Naive B cell (primary cell): ENCODE data around the gene LRRFIP1. TPM values are rescaled to one million over a fixed set of nuclear protein-coding genes. Genes with fewer than 3 reads are reported as not detected.

ENCODE experiments used
- ATAC-seq, 2 donors: fragments of 150-1000 bp; cut with Tn5 transposase; 2 replicates each; pipeline ENCODE4 v1.10.0; 2021; ENCODE audit warnings: low read depth in 2 of 2, mild to moderate bottlenecking in 2 of 2, moderate library complexity in 2 of 2
- DNase-seq: peaks from one replicate; pipeline ENCODE4 v3.0.0; 2022
- H3K27ac Mint-ChIP-seq, 6 donors: one replicate each; pipeline ENCODE4 v1.8.0; 2020 to 2022; ENCODE audit warnings: mild to moderate bottlenecking in 6 of 6, mixed read lengths in 6 of 6, moderate library complexity in 5 of 6, inconsistent platforms in 2 of 6
- H3K27me3 Mint-ChIP-seq, 3 donors: one replicate each; pipeline ENCODE4 v1.8.0; 2021 to 2022; ENCODE audit warnings: mixed read lengths in 3 of 3, mild to moderate bottlenecking in 1 of 3
- H3K36me3 Mint-ChIP-seq, 2 donors: one replicate each; pipeline ENCODE4 v1.8.0; 2020 to 2022; ENCODE audit warnings: mixed read lengths in 2 of 2, inconsistent platforms in 1 of 2, mild to moderate bottlenecking in 1 of 2
- H3K4me1 Mint-ChIP-seq, 3 donors: one replicate each; pipeline ENCODE4 v1.8.0; 2020 to 2022; ENCODE audit warnings: mixed read lengths in 3 of 3, inconsistent platforms in 1 of 3, mild to moderate bottlenecking in 1 of 3, moderate library complexity in 1 of 3
- H3K4me3 Mint-ChIP-seq, 8 donors: one replicate each; pipeline ENCODE4 v1.8.0; 2020 to 2022; ENCODE audit warnings: mild to moderate bottlenecking in 8 of 8, mixed read lengths in 8 of 8, moderate library complexity in 8 of 8, inconsistent platforms in 2 of 8
- H3K9me3 Mint-ChIP-seq, 7 donors: one replicate each; pipeline ENCODE4 v1.8.0; 2020 to 2022; ENCODE audit warnings: mixed read lengths in 7 of 7, mild to moderate bottlenecking in 5 of 7, inconsistent platforms in 2 of 7, moderate library complexity in 1 of 7
- polyA plus RNA-seq, 6 donors: library from polyadenylated mRNA; unstranded; fragments of 300-500 nt; fragmentation: Illumina TruSeq; gene quantifications; one replicate each; pipeline ENCODE4 v1.2.3, GENCODE V29; 2021; ENCODE audit warnings: low read depth in 6 of 6

The LRRFIP1 gene
- polyA plus RNA-seq, 6 donors from 2014 or later = 45.8 to 88.7 (median 68.2) TPM

- Mint-ChIP-seq H3K36me3 (no peaks in the 10 kb centered on the region), H3K9me3 (no peaks in the 10 kb centered on the region), H3K27ac (peak overlapping the region in 5 of 6 donors; percentile 4 to 77 (median 66)), H3K4me1 (peaks cover 47 to 55% (median 49%) of the 10 kb centered on the region in 3 donors), H3K4me3 (peak overlapping the region in 5 of 8 donors; percentile 10 to 64 (median 19)), H3K27me3 (peaks cover 0 to 18% (median 15%) of the 10 kb centered on the region in 3 donors)
- DNase-seq (no peak), ATAC-seq (no peak)
Measured at GRCh38 chr2:237669283-237669627, 41.9 kb downstream of the LRRFIP1 start.

- H3K9me3 Mint-ChIP-seq = no peaks in the 10 kb centered on the region
- peak; percentile 56 for DNase-seq
- H3K36me3 Mint-ChIP-seq = no peaks in the 10 kb centered on the region
- ATAC-seq = no peak
- H3K4me1 Mint-ChIP-seq = peaks cover 50 to 60% (median 51%) of the 10 kb centered on the region in 3 donors
- peak overlapping the region in 5 of 6 donors; percentile 19 to 77 (median 66) for H3K27ac Mint-ChIP-seq
- H3K4me3 Mint-ChIP-seq = peak overlapping the region in 5 of 8 donors; percentile 10 to 64 (median 19)
- H3K27me3 Mint-ChIP-seq = peaks cover 0 to 18% (median 15%) of the 10 kb centered on the region in 3 donors
Measured at GRCh38 chr2:237669628-237670392, 42.4 kb downstream of the LRRFIP1 start.

DNA sequence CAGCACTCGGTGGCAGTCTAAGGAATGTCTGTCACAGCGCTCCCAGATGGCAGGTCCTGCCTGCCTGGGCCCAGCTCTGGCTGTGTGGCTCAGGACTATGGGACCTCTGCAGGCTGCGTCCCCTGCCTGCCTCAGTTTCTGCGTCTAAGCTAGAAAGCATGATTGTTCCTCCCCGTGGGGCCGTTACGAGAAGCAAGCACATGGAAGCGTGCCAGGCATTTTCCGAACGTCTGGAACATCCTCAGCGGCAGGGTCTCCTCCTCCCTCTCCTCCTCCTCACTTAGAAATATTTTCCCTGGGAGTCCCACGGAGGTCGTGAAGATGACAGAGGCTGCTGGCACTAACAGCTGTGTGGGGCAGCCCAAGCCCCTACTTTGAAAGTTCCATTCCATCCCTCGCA is 43.3 kb downstream of the LRRFIP1 start:
- H3K4me3 Mint-ChIP-seq = peak overlapping the region in 1 of 8 donors; percentile 6
- H3K27me3 Mint-ChIP-seq = peaks cover 0 to 18% (median 15%) of the 10 kb centered on the region in 3 donors
- peaks cover 50 to 69% (median 57%) of the 10 kb centered on the region in 3 donors for H3K4me1 Mint-ChIP-seq
- no peaks in the 10 kb centered on the region for H3K36me3 Mint-ChIP-seq
- ATAC-seq = no peak
- H3K9me3 Mint-ChIP-seq = no peaks in the 10 kb centered on the region
- no peak for DNase-seq
- peak overlapping the region in 4 of 6 donors; percentile 66 to 100 (median 88) for H3K27ac Mint-ChIP-seq

DNA sequence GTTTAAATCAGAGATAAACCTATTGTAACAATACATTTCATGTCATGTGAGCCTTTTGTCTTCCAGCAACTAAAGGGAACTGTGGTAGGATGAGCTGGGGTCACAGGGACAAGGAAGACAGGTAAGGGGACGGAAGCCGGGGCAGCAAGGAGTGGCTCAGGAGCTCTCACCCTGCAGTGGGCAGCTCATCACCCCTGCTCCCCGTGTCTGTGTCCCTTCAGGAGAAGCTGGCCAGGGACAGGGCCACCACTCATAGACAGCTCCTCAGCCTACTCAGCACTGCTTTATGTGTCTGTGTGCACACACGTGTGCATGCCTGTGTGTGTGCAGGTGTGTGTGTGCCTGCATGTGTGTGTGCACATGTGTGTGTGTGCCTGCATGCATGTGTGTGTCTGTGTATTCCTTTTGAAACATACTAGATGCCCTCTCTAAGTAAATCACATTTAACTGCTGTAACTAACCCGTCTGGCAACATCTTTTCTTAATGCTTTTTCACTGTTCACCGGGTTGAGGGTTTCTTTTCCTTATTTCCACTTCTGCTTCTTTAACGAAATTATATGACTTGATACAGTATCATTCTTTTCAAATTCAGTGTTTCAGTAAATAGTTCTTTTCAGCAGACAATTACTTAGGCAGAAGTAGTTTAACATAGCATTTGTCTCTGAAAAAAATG is 44.2 kb downstream of the LRRFIP1 start:
- no peaks in the 10 kb centered on the region for H3K36me3 Mint-ChIP-seq
- peaks cover 0 to 15% (median 12%) of the 10 kb centered on the region in 3 donors for H3K27me3 Mint-ChIP-seq
- H3K4me3 Mint-ChIP-seq = peak overlapping the region in 6 of 8 donors; percentile 6 to 85 (median 48)
- peak overlapping the region; percentile 69 to 100 (median 100) for H3K27ac Mint-ChIP-seq
- H3K9me3 Mint-ChIP-seq = no peaks in the 10 kb centered on the region
- peaks cover 54 to 78% (median 65%) of the 10 kb centered on the region in 3 donors for H3K4me1 Mint-ChIP-seq
- DNase-seq (peak; percentile 58), ATAC-seq (no peak)

GRCh38 chr2:237672731-237673129 is 45.3 kb downstream of the LRRFIP1 start:
- Mint-ChIP-seq H3K9me3 (no peaks in the 10 kb centered on the region), H3K4me1 (peaks cover 57 to 90% (median 76%) of the 10 kb centered on the region in 3 donors), H3K36me3 (no peaks in the 10 kb centered on the region), H3K4me3 (peak overlapping the region in 7 of 8 donors; percentile 80 to 98 (median 92)), H3K27me3 (peaks cover 0 to 9% (median 6%) of the 10 kb centered on the region in 3 donors), H3K27ac (peak overlapping the region; percentile 100)
- DNase-seq (no peak), ATAC-seq (no peak)

DNA sequence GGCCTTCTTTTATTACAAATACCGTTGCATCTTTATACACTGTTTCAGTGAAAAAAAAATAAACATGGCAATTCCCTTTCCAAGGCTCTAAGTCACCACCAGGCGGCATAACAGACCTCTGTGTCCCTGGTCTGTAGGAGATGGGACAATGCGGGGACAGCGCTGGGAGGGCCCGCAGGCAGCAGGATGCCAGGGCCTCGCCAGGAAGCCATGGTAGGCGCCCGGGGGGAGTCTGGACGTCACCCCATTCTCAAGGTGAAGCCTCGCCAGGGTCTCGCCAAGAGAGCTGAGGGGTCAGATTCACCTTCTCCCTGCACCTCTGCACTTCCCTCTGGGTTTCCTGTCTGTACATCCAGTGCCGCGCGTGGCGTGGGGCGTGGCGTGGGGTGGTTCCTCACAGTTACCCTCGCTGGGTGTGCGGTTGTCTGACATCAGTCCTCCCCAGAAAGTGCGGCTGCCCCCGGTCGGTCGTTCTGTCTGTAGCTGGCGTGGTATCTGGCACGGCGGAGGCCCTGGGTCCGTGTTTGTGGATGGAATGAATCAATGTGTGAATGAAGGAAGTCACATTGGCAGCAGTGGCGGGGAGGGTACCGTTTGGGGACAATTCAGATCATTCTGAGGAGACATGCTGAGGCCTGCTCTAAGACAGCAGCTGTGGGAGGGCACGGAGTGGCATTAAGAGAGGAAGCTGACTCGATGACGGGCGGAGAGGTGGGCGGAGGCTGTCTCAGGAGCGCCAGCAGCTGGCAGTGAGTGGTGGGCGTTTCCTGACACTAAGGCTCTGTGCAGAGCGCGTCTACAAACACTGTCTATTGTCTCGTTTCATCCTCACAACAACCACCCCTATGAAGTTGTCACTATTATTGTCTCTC is 46.0 kb downstream of the LRRFIP1 start:
- DNase-seq (peak; percentile 95), ATAC-seq (peak; percentile 56 to 61)
- H3K27me3 Mint-ChIP-seq = peaks cover 0 to 2% (median 2%) of the 10 kb centered on the region in 3 donors
- no peaks in the 10 kb centered on the region for H3K36me3 Mint-ChIP-seq
- H3K9me3 Mint-ChIP-seq = no peaks in the 10 kb centered on the region
- H3K4me3 Mint-ChIP-seq = peak overlapping the region; percentile 80 to 98 (median 90)
- H3K4me1 Mint-ChIP-seq = peaks cover 60 to 90% (median 81%) of the 10 kb centered on the region in 3 donors
- peak overlapping the region; percentile 100 for H3K27ac Mint-ChIP-seq

GRCh38 chr2:237674731-237675276 is 47.4 kb downstream of the LRRFIP1 start:
- no peaks in the 10 kb centered on the region for H3K36me3 Mint-ChIP-seq
- peaks cover 58 to 92% (median 78%) of the 10 kb centered on the region in 3 donors for H3K4me1 Mint-ChIP-seq
- DNase-seq = peak; percentile 98
- no peaks in the 10 kb centered on the region for H3K27me3 Mint-ChIP-seq
- peak overlapping the region; percentile 100 for H3K27ac Mint-ChIP-seq
- peak overlapping the region; percentile 75 to 98 (median 86) for H3K4me3 Mint-ChIP-seq
- peak; percentile 64 to 66 for ATAC-seq
- no peaks in the 10 kb centered on the region for H3K9me3 Mint-ChIP-seq

GRCh38 chr2:237675316-237675715 is 47.9 kb downstream of the LRRFIP1 start:
- H3K4me1 Mint-ChIP-seq = peaks cover 58 to 87% (median 73%) of the 10 kb centered on the region in 3 donors
- H3K36me3 Mint-ChIP-seq = no peaks in the 10 kb centered on the region
- peak overlapping the region; percentile 100 for H3K27ac Mint-ChIP-seq
- peak overlapping the region; percentile 75 to 98 (median 86) for H3K4me3 Mint-ChIP-seq
- H3K9me3 Mint-ChIP-seq = no peaks in the 10 kb centered on the region
- DNase-seq (no peak), ATAC-seq (no peak)
- H3K27me3 Mint-ChIP-seq = no peaks in the 10 kb centered on the region

DNA sequence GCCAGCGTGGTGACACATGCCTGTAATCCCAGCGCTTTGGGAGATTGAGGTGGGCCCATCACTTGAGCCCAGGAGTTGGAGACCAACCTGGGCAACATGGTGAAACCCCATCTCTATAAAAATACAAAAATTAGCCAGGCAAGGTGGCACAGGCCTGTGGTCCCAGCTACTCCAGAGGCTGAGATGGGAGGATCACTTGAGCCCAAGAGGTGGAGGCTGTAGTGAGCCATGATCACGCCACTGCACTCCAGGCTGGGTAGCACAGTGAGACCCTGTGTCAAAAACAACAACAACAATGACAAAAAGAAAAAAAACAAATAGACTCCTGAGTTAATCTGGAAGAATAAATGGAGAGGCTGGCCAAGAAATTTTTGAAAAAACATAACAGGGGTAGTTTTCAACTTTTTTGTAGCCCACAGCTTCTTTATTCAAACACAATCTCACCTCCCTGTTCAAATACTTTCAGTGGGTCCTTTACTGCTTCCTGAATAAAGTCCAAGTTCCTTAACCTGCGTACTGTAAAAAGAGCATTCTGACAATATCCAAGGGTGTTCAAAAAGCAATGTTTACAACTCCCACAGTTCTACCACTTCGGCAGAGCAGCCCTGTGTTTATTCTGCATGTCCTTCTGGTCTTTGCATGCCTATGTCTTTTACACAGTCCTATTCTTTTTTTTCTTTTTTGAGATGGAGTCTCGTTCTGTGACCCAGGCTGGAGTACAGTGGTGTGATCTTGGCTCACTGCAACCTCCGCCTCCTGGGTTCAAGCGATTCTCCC is 53.5 kb downstream of the LRRFIP1 start:
- Mint-ChIP-seq H3K4me3 (no peak overlapping the region), H3K4me1 (peaks cover 33 to 43% (median 34%) of the 10 kb centered on the region in 3 donors), H3K9me3 (no peaks in the 10 kb centered on the region), H3K27me3 (no peaks in the 10 kb centered on the region), H3K27ac (peak overlapping the region in 1 of 6 donors; percentile 65), H3K36me3 (no peaks in the 10 kb centered on the region)
- DNase-seq (no peak), ATAC-seq (no peak)

GRCh38 chr2:237682151-237682550 is 54.8 kb downstream of the LRRFIP1 start:
- peak overlapping the region in 1 of 6 donors; percentile 9 for H3K27ac Mint-ChIP-seq
- H3K4me3 Mint-ChIP-seq = no peak overlapping the region
- H3K27me3 Mint-ChIP-seq = no peaks in the 10 kb centered on the region
- DNase-seq (no peak), ATAC-seq (no peak)
- peaks cover 30 to 43% (median 35%) of the 10 kb centered on the region in 3 donors for H3K4me1 Mint-ChIP-seq
- H3K9me3 Mint-ChIP-seq = no peaks in the 10 kb centered on the region
- no peaks in the 10 kb centered on the region for H3K36me3 Mint-ChIP-seq

DNA sequence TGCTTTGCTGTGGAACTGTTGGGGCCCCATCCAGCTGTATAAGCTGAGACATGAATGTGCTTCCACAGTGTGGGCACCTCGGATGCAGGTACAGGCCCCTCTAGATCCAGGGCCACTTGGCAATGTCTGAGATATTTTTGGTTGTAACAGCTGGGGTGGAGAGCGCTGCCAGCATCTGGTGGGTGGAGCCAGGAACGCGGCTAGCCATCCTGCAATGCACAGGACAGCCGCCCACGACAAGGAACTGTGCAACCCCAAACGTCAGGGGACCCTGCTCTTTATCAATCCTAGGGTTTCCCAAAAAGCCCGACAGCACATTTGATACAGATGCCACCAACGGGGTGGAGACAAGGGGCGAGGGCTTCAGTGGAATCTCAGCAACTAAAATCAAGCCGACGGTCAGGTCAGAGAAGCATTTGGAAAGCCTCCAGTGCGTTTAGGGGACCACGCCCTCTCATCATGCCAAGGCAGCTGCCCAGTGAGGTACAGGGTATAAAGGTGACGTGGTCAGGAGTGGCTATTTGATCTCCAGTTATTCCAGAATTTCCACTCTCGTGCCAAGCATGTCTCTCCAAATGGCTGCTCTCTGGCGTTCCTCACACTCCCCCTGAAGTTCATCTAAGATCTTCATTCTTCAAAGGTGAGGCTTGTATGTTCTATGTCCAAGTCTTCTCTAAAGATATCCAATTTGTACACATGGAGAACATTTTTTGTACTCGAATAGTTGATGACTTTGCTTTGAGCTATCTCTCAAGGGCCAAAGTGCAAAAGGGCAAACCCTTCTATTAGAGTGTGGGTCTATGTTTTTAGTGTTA is 55.7 kb downstream of the LRRFIP1 start:
- no peak overlapping the region for H3K4me3 Mint-ChIP-seq
- H3K27me3 Mint-ChIP-seq = no peaks in the 10 kb centered on the region
- ATAC-seq (no peak), DNase-seq (no peak)
- peaks cover 30 to 43% (median 36%) of the 10 kb centered on the region in 3 donors for H3K4me1 Mint-ChIP-seq
- H3K9me3 Mint-ChIP-seq = no peaks in the 10 kb centered on the region
- H3K36me3 Mint-ChIP-seq = no peaks in the 10 kb centered on the region
- H3K27ac Mint-ChIP-seq = peak overlapping the region in 2 of 6 donors; percentile 20 to 30
